Subcutaneous adipose tissue (tissue), 4 donors: Measurements from ENCODE around the gene STK39. TPM values are rescaled to one million over a fixed set of nuclear protein-coding genes. Genes with fewer than 3 reads are reported as not detected.

Experiments
- total RNA-seq, 4 donors: library from RNA; depleted of rRNA; stranded (reverse); fragments of >200 nt; gene quantifications; one replicate each; pipeline ENCODE4 v1.1.0, GENCODE V29; 2016
- TF ChIP-seq, protein P1 (sequence below): fragments of 450-650 bp; IDR thresholded peaks from one replicate; pipeline ENCODE4 v1.5.1; 2016; ENCODE audit warnings: low read depth, mild to moderate bottlenecking, control low read depth, antibody characterized with exemption, moderate library complexity

The STK39 gene
- total RNA-seq, 4 donors from 2014 or later, result 40.1 to 68.6 (median 56.5) TPM

DNA sequence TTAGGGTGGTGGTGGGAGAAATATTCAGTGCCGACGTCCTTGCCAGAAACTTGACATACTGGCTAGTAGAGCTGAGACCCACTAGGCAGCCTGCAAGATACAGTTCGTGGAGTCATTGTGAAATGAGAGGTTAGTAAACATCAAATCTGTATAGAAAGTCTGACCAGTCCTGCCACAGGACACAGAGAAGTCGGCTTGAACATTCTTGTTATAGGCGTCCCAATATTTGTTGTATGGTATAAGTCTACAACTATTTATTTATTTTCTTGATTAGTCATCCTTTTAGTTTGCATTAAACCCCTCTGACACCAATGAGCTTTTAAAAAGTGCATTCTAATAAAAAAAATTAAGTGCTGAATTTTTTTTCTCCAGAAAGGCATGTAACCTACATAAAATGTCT, 265.4 kb downstream of the STK39 start:
- TF ChIP-seq, protein P1, sequence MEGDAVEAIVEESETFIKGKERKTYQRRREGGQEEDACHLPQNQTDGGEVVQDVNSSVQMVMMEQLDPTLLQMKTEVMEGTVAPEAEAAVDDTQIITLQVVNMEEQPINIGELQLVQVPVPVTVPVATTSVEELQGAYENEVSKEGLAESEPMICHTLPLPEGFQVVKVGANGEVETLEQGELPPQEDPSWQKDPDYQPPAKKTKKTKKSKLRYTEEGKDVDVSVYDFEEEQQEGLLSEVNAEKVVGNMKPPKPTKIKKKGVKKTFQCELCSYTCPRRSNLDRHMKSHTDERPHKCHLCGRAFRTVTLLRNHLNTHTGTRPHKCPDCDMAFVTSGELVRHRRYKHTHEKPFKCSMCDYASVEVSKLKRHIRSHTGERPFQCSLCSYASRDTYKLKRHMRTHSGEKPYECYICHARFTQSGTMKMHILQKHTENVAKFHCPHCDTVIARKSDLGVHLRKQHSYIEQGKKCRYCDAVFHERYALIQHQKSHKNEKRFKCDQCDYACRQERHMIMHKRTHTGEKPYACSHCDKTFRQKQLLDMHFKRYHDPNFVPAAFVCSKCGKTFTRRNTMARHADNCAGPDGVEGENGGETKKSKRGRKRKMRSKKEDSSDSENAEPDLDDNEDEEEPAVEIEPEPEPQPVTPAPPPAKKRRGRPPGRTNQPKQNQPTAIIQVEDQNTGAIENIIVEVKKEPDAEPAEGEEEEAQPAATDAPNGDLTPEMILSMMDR, result no peak

DNA sequence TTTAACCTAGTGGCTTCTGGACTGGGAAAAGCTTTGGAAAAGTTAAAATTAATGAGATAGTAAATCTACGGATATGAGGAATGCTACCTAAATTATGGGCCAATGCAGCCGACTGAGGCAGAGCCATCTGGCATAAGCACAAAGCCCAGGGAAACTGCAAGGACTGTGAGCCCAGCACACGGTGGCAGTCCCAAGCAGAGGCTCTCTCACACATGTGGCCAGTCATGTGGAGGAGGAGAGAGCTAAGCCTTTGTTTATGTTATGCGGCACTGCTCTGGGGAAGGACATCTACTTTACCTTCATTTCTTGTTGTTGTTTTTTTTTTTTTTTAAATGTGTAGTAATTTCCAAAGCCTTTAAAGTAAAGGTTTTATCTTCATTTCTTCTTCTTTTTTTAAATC, 267.0 kb downstream of the STK39 start:
- TF ChIP-seq, protein P1, result no peak

DNA sequence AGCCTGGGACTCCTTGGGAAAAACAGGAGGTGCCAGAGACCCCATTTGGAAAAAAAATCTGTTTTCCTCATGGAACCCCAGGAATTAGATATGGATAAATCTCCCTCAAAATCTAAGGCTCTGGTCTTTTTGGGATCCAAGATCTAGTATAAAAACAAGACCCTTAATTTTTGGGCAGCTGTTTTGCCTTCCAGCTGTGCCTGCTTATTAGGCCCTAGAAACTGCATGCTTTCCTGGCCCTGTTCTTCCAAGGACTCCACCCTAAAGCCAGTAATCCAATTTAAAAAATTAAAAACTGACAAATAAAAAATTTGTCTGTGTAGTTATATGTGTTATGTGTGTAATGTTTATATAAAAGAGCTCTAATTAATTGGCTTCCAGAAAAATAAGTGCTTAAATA, 274.6 kb downstream of the STK39 start:
- TF ChIP-seq, protein P1, result no peak

DNA sequence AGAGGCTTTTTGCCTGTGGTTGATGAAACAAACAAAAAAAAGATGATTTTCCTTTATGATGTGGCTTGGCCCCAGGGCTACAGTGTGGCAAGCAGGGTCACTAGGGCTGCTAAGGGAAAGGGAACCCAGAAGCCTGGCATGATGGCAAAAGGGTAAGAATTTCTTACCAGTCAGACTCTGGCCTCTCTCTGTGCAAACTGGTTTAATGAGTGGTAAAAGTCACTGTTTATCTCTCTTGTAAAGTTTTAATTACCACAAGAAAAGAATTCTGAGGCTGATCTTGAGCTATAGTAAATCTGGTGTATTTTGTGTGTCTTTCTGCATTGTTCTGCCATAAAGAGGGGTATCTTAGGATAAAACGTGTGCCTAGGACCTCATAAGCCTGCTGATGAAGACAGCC, 275.4 kb downstream of the STK39 start:
- TF ChIP-seq, protein P1, result no peak

DNA sequence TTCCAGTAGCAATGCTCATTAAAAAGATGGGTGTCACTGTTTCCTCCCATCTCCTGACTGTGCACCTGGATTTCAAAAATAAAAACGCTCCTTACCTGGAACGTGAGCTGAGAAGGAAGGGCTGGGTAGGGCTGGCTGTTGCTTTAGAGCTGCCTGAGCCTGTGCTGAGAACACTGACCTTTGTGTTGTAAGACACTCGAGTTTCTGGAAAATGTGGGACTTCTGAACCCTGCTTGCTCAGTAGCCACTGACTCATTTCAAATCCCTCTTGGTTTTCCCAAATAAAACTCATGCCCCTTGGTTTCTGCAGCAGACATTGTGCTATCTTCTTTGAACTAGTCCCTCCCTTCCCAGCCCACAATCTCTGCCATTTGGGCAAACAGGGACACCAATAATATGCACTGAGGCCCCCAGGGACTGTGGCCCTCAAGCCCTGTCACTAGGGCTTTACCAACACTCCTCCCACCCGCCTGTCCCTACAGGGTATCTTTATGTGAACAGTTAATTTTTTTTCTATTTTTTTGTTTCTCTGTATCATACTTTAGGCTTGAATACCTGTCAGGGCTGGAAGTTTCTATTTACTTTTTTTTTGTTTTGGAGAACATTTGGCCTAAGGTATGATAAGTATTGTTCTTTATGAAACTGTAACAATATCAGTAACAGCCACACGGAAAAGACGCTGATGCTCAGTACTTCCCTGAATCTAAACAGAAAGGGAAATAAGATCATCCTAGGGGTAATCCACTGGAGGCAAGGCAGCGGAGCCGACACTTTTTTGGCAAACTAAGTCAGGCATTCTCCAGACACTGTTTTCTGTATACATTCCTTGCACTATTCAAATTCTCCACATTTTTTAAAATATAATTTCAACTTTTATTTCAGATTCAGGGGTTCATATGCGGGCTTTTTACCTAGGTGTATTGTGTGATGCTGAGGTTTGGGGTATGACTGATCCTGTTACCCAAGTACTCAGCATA, 280.2 kb downstream of the STK39 start:
- TF ChIP-seq, protein P1, result no peak

DNA sequence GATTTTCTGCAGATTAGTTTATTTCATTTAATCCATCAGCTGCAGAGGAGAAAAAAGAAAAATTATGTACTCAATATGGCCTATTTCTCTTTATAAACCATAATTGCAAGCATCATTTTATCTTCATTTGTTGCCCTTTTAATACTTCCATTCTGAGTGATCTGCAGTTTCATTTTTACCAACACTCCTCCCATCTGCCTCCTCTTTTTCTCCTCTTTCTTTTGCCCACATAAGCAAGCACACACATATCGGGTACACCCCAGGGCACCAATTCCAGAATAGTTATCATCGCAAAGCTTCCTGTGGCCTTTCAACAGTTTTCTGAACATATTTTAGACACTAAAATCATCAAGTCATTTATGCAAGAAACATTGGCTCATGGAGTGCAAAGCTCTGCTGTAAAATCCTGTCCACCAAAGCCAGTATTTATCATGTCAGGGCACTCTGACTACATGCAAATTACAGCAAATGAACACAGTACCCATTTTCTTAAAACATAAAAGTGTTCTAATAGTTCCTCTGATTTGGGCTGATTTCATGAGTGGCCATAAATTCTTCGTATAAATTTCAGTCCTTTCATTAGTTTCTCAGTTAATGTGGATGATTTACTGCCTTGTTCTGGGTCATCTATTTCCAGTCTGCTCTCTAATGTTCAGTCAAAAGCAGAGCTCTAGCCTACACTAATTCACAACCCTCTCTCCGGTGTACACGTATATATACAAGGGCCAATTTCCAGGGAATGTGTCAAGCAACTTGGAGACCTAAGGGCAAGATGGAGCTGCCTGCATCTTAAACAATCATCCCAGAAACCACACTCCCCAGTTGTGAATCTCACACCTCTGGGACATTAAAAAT, 281.3 kb downstream of the STK39 start:
- TF ChIP-seq, protein P1, result no peak
